Ishikawa (cell line): ENCODE measurements around the gene STX1B.

ENCODE experiments used
- CEBPB ChIP-seq: IDR thresholded peaks from 2 replicates; pipeline ENCODE4 v1.6.1; 2012
- CREB1 ChIP-seq: IDR thresholded peaks from 2 replicates; pipeline ENCODE4 v1.6.1; 2012; ENCODE audit warnings: low read depth
- EGR1 ChIP-seq: IDR thresholded peaks from 2 replicates; pipeline ENCODE4 v1.6.1; 2012
- EP300 ChIP-seq: IDR thresholded peaks from 2 replicates; pipeline ENCODE4 v1.6.1; 2012; ENCODE audit warnings: borderline replicate concordance
- FOXM1 ChIP-seq: IDR thresholded peaks from 2 replicates; pipeline ENCODE4 v1.6.1; 2012; ENCODE audit warnings: low read depth, borderline replicate concordance
- NFIC ChIP-seq: IDR thresholded peaks from 2 replicates; pipeline ENCODE4 v1.6.1; 2012
- RAD21 ChIP-seq: IDR thresholded peaks from 2 replicates; pipeline ENCODE4 v1.6.1; 2012; ENCODE audit warnings: low read depth
- TAF1 ChIP-seq: IDR thresholded peaks from 2 replicates; pipeline ENCODE4 v1.6.1; 2012; ENCODE audit warnings: low read depth, mild to moderate bottlenecking
- TCF12 ChIP-seq: IDR thresholded peaks from 2 replicates; pipeline ENCODE4 v1.6.1; 2012; ENCODE audit warnings: low read depth
- TEAD4 ChIP-seq: IDR thresholded peaks from 2 replicates; pipeline ENCODE4 v1.6.1; 2012
- YY1 ChIP-seq: IDR thresholded peaks from 2 replicates; pipeline ENCODE4 v1.6.1; 2012; ENCODE audit warnings: low read depth
- ZBTB7A ChIP-seq: IDR thresholded peaks from 2 replicates; pipeline ENCODE4 v1.6.1; 2012; ENCODE audit warnings: low read depth
- TF ChIP-seq, protein P1 (sequence below): IDR thresholded peaks from 2 replicates; pipeline ENCODE4 v1.6.1; 2012; ENCODE audit warnings: low read depth, mild to moderate bottlenecking
- TF ChIP-seq, protein P2 (sequence below): IDR thresholded peaks from 2 replicates; pipeline ENCODE4 v1.6.1; 2012
- TF ChIP-seq, protein P3 (sequence below): IDR thresholded peaks from 2 replicates; pipeline ENCODE4 v1.6.1; 2012

The STX1B gene

GRCh38 chr16:31007684-31008083 lies 2.8 kb downstream of the STX1B start:
- TF ChIP-seq TEAD4 (no peak), CEBPB (no peak)

GRCh38 chr16:31006589-31006988 lies 3.8 kb downstream of the STX1B start:
- TF ChIP-seq, protein P1, sequence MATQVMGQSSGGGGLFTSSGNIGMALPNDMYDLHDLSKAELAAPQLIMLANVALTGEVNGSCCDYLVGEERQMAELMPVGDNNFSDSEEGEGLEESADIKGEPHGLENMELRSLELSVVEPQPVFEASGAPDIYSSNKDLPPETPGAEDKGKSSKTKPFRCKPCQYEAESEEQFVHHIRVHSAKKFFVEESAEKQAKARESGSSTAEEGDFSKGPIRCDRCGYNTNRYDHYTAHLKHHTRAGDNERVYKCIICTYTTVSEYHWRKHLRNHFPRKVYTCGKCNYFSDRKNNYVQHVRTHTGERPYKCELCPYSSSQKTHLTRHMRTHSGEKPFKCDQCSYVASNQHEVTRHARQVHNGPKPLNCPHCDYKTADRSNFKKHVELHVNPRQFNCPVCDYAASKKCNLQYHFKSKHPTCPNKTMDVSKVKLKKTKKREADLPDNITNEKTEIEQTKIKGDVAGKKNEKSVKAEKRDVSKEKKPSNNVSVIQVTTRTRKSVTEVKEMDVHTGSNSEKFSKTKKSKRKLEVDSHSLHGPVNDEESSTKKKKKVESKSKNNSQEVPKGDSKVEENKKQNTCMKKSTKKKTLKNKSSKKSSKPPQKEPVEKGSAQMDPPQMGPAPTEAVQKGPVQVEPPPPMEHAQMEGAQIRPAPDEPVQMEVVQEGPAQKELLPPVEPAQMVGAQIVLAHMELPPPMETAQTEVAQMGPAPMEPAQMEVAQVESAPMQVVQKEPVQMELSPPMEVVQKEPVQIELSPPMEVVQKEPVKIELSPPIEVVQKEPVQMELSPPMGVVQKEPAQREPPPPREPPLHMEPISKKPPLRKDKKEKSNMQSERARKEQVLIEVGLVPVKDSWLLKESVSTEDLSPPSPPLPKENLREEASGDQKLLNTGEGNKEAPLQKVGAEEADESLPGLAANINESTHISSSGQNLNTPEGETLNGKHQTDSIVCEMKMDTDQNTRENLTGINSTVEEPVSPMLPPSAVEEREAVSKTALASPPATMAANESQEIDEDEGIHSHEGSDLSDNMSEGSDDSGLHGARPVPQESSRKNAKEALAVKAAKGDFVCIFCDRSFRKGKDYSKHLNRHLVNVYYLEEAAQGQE, result no peak
- TF ChIP-seq TAF1 (no peak), NFIC (no peak), ZBTB7A (no peak), EP300 (no peak), TCF12 (no peak), YY1 (no peak), CEBPB (no peak)

DNA sequence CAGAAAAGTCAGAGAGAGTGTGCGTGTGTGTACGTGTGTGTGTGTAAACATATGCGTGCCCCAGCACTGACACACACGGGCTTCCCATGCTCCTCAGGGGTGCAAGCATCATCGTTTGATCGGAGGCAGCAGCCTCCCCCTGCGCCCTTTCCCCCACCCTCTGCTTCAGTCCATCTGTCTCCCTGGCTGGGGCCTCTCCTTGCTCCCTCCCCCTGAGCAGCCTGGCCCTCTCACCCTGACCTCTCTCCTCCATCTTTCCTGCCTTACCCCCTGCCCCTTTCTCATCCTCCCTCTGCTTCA lies 4.4 kb downstream of the STX1B start:
- TF ChIP-seq EP300 (no peak), CREB1 (no peak), FOXM1 (no peak), TCF12 (no peak), RAD21 (no peak), EGR1 (no peak)
- TF ChIP-seq, protein P2, sequence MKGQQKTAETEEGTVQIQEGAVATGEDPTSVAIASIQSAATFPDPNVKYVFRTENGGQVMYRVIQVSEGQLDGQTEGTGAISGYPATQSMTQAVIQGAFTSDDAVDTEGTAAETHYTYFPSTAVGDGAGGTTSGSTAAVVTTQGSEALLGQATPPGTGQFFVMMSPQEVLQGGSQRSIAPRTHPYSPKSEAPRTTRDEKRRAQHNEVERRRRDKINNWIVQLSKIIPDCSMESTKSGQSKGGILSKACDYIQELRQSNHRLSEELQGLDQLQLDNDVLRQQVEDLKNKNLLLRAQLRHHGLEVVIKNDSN, result no peak

- TF ChIP-seq TCF12 (no peak), CREB1 (no peak), FOXM1 (no peak), EGR1 (no peak), NFIC (no peak), CEBPB (no peak), TEAD4 (no peak), TAF1 (no peak), YY1 (no peak), EP300 (no peak), RAD21 (no peak)
- TF ChIP-seq, protein P1, result no peak
- TF ChIP-seq, protein P2, result no peak
- TF ChIP-seq, protein P3, sequence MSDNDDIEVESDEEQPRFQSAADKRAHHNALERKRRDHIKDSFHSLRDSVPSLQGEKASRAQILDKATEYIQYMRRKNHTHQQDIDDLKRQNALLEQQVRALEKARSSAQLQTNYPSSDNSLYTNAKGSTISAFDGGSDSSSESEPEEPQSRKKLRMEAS, result no peak
Measured at GRCh38 chr16:31005350-31006085, 4.9 kb downstream of the STX1B start.

DNA sequence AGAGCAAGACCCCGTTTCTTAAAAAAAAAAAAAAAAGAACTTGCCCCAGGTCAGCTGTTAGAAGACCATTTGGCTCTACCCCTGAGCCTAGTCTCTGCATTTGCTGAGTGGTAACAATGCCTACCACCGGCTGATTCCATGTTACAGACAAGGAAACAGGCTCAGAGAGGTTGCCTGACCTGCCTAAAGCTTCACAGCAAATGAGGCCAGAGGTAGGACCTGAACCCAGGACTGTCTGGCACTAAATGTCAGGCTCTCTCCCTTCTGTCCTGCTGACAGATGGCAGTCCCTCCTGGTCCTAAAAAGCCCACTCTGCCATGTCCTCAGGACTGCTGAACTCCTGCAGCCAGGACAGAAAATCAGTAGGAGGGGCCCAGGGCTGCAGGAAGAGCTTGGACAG lies 5.8 kb downstream of the STX1B start:
- no peak for TF ChIP-seq EGR1
- no peak for TF ChIP-seq TEAD4
- TF ChIP-seq TCF12, result no peak
- TF ChIP-seq TAF1, result no peak
- TF ChIP-seq EP300, result no peak
- TF ChIP-seq, protein P2, result no peak
- no peak for TF ChIP-seq CREB1
- TF ChIP-seq, protein P1, result no peak
- no peak for TF ChIP-seq ZBTB7A
